HepG2 (cell line): ENCODE data around the gene RER1. TPM values are rescaled to one million over a fixed set of nuclear protein-coding genes. Genes with fewer than 3 reads are reported as not detected.
A peak's percentile ranks its signal among the peaks of the same experiment; 100 is the strongest.

Experiments used
- AKAP8 ChIP-seq: sonication (generic); formaldehyde crosslinking; IDR thresholded peaks from 2 replicates; pipeline ENCODE4 v1.5.1; 2020; ENCODE audit warnings: mild to moderate bottlenecking, missing genetic modification reagents
- ATF1 ChIP-seq: IDR thresholded peaks from 2 replicates; pipeline ENCODE4 v1.6.1; 2016; ENCODE audit warnings: mild to moderate bottlenecking, control low read depth
- JUND ChIP-seq: sonication (generic); formaldehyde crosslinking; IDR thresholded peaks from 2 replicates; pipeline ENCODE4 v1.8.0; 2022; ENCODE audit warnings: mild to moderate bottlenecking, missing genetic modification reagents
- KAT7 ChIP-seq: IDR thresholded peaks from 2 replicates; pipeline ENCODE4 v1.6.1; 2018; ENCODE audit warnings: borderline replicate concordance, missing compliant biosample characterization
- KIAA2018 ChIP-seq: sonication (generic); formaldehyde crosslinking; IDR thresholded peaks from 2 replicates; pipeline ENCODE4 v1.5.0; 2020; ENCODE audit warnings: mild to moderate bottlenecking, missing genetic modification reagents, borderline replicate concordance
- MTF2 ChIP-seq: sonication (generic); formaldehyde crosslinking; IDR thresholded peaks from 2 replicates; pipeline ENCODE4 v1.5.0; 2020; ENCODE audit warnings: missing genetic modification reagents, borderline replicate concordance
- PCBP1 ChIP-seq: fragments of 200-400 bp; formaldehyde crosslinking; IDR thresholded peaks from 2 replicates; pipeline ENCODE4 v1.6.1; 2017; ENCODE audit warnings: mild to moderate bottlenecking, low read depth, low read length, borderline replicate concordance
- PHF5A ChIP-seq: IDR thresholded peaks from one replicate; pipeline ENCODE4 v1.6.1; 2018; ENCODE audit warnings: low read depth, missing genetic modification reagents; ENCODE audit not compliant: unreplicated experiment
- RFX5 ChIP-seq: IDR thresholded peaks from 2 replicates; pipeline ENCODE4 v1.6.1; 2011; ENCODE audit warnings: low read depth, low read length, improper control_type of control experiment
- SAFB2 ChIP-seq: sonication (generic); formaldehyde crosslinking; IDR thresholded peaks from 2 replicates; pipeline ENCODE4 v1.5.1; 2020; ENCODE audit warnings: missing genetic modification reagents, low read depth, mild to moderate bottlenecking, borderline replicate concordance
- SCMH1 ChIP-seq: sonication (generic); formaldehyde crosslinking; IDR thresholded peaks from 2 replicates; pipeline ENCODE4 v1.9.0; 2021; ENCODE audit warnings: missing genetic modification reagents, mild to moderate bottlenecking, borderline replicate concordance
- SKI ChIP-seq: fragments of 450-650 bp; IDR thresholded peaks from one replicate; pipeline ENCODE4 v1.6.1; 2018; ENCODE audit warnings: mild to moderate bottlenecking; ENCODE audit not compliant: partially characterized antibody
- SNAPC2 ChIP-seq: sonication (generic); formaldehyde crosslinking; IDR thresholded peaks from 2 replicates; pipeline ENCODE4 v1.8.1; 2022; ENCODE audit warnings: mild to moderate bottlenecking, missing genetic modification reagents
- SP4 ChIP-seq: sonication (generic); formaldehyde crosslinking; IDR thresholded peaks from 2 replicates; pipeline ENCODE4 v1.8.1; 2023; ENCODE audit warnings: mild to moderate bottlenecking, missing genetic modification reagents
- THAP11 ChIP-seq: IDR thresholded peaks from 2 replicates; pipeline ENCODE4 v1.6.1; 2016; ENCODE audit warnings: missing biosample characterization, missing genetic modification reagents
- ZIK1 ChIP-seq: sonication (generic); formaldehyde crosslinking; IDR thresholded peaks from 2 replicates; pipeline ENCODE4 v1.5.0; 2020; ENCODE audit warnings: mild to moderate bottlenecking, low read depth, missing genetic modification reagents, borderline replicate concordance
- ZNF12 ChIP-seq: sonication (generic); formaldehyde crosslinking; IDR thresholded peaks from 2 replicates; pipeline ENCODE4 v1.5.0; 2020; ENCODE audit warnings: missing genetic modification reagents
- ZNF24 ChIP-seq: fragments of 450-650 bp; IDR thresholded peaks from 2 replicates; pipeline ENCODE4 v1.6.1; 2017; ENCODE audit warnings: antibody characterized with exemption, mild to moderate bottlenecking
- ZNF333 ChIP-seq: sonication (generic); formaldehyde crosslinking; IDR thresholded peaks from 2 replicates; pipeline ENCODE4 v1.4.0; 2020; ENCODE audit warnings: mild to moderate bottlenecking, missing genetic modification reagents, borderline replicate concordance
- ZNF567 ChIP-seq: sonication (generic); formaldehyde crosslinking; IDR thresholded peaks from 2 replicates; pipeline ENCODE4 v1.8.1; 2023; ENCODE audit warnings: mild to moderate bottlenecking, missing genetic modification reagents, borderline replicate concordance
- ZNF580 ChIP-seq: IDR thresholded peaks from 2 replicates; pipeline ENCODE4 v1.6.1; 2016; ENCODE audit warnings: low read depth, borderline replicate concordance
- ZNF703 ChIP-seq: sonication (generic); formaldehyde crosslinking; IDR thresholded peaks from 2 replicates; pipeline ENCODE4 v1.5.1; 2020; ENCODE audit warnings: missing genetic modification reagents, mild to moderate bottlenecking, moderate library complexity, borderline replicate concordance
- polyA plus RNA-seq, 8 experiments: library from polyadenylated mRNA; depleted of rRNA in 3 of 8; stranded (reverse) in 7 of 8; unstranded in 1 of 8; fragments of >200 nt; fragmentation: Illumina TruSeq in 4 of 8; extraction: Trizol in 4 of 8; gene quantifications; 2 replicates each; pipeline versions ENCODE4 v1.2.1 to v1.2.3, GENCODE V29; 2011 to 2016; ENCODE audit warnings: low read depth in 4 of 8, missing spikeins in 1 of 8, mixed read lengths in 1 of 8; ENCODE audit not compliant: insufficient read depth in 1 of 8
- total RNA-seq, 5 experiments: library from RNA; depleted of rRNA; stranded (reverse); fragments of >200 nt; fragmentation: Illumina TruSeq; extraction: Trizol; gene quantifications; 2 replicates each; pipeline ENCODE4 v1.2.3, GENCODE V29; 2016; ENCODE audit warnings: low read depth in 1 of 5
- TF ChIP-seq, protein P1 (sequence below): IDR thresholded peaks from 2 replicates; pipeline ENCODE4 v1.6.1; 2016; ENCODE audit warnings: missing biosample characterization, missing genetic modification reagents, low read depth

The RER1 gene
- total and polyA plus RNA-seq, 2 of the 13 experiments (the other 11 are each of a cell fraction or from before 2014, with no cell fraction given), result 128 to 164 TPM

DNA sequence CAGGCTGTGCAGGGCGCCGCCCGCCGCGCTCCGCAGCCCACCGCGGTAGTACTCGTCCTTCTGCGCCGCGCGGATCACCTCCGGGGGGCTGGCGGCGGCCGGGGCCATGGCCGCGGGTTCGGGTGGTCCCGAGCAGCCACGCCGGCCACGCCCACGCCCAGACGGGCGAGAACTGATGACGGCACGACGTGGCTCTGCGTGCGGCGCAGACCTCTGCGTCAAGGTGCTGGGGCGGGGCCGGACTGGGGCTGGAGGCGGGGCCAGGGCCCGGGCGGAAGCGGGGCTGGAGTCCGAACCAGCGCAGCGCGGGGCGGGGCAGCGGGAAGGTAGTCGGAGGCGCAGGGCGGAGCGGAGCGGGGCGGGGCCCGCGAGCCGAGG is 20.7 kb downstream of the RER1 start, which contains the start of gene PEX10 (continued):
- peak; percentile 34 for TF ChIP-seq PHF5A (CRISPR knock-in tag)
- 0 out of 2 replicates have a peak, but pooled peaks have one; percentile 2 for TF ChIP-seq PCBP1
- peak; percentile 89 for TF ChIP-seq SAFB2 (CRISPR knock-in tag)
- TF ChIP-seq ATF1 (CRISPR knock-in tag), result peak; percentile 83
- no peak for TF ChIP-seq ZNF24
- TF ChIP-seq KAT7 (CRISPR knock-in tag), result peak; percentile 18; the same call in 1 of the 2 replicates
- peak; percentile 93 for TF ChIP-seq THAP11
- TF ChIP-seq RFX5, result no peak; the same call in 1 of the 2 replicates
- TF ChIP-seq SKI, result peak; percentile 21
- TF ChIP-seq ZNF580 (CRISPR knock-in tag), result no peak
- TF ChIP-seq, protein P1, sequence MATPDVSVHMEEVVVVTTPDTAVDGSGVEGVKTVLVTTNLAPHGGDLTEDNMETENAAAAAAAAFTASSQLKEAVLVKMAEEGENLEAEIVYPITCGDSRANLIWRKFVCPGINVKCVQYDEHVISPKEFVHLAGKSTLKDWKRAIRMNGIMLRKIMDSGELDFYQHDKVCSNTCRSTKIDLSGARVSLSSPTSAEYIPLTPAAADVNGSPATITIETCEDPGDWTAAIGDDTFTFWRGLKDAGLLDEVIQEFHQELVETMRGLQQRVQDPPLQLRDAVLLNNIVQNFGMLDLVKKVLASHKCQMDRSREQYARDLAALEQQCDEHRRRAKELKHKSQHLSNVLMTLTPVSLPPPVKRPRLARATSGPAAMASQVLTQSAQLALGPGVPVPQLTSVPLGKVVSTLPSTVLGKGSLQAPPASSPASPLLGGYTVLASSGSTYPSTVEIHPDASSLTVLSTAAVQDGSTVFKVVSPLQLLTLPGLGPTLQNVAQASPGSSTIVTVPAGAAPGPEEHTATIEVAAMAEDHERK (CRISPR knock-in tag), result peak; percentile 98
- TF ChIP-seq ZNF333 (CRISPR knock-in tag), result no peak
- no peak for TF ChIP-seq KIAA2018
- peak; percentile 98 for TF ChIP-seq SP4 (CRISPR knock-in tag)
- no peak for TF ChIP-seq SNAPC2
- TF ChIP-seq SCMH1 (CRISPR knock-in tag), result no peak
- TF ChIP-seq ZNF703, result no peak
- no peak for TF ChIP-seq JUND
- TF ChIP-seq AKAP8, result peak; percentile 93
- TF ChIP-seq ZNF567 (CRISPR knock-in tag), result no peak
- TF ChIP-seq ZIK1 (CRISPR knock-in tag), result peak; percentile 52; the same call in 1 of the 2 replicates
- TF ChIP-seq ZNF12, result no peak
- no peak; the same call in 1 of the 2 replicates for TF ChIP-seq MTF2 (CRISPR knock-in tag)
